HuH-7 (cell line): ENCODE measurements around the gene TWIST2.
A peak's percentile ranks its signal among the peaks of the same experiment; 100 is the strongest.

ENCODE experiments used
- DNase-seq: peaks from one replicate; pipeline ENCODE4 v3.0.0; 2011; ENCODE audit warnings: low spot score

TWIST2 gene

DNA sequence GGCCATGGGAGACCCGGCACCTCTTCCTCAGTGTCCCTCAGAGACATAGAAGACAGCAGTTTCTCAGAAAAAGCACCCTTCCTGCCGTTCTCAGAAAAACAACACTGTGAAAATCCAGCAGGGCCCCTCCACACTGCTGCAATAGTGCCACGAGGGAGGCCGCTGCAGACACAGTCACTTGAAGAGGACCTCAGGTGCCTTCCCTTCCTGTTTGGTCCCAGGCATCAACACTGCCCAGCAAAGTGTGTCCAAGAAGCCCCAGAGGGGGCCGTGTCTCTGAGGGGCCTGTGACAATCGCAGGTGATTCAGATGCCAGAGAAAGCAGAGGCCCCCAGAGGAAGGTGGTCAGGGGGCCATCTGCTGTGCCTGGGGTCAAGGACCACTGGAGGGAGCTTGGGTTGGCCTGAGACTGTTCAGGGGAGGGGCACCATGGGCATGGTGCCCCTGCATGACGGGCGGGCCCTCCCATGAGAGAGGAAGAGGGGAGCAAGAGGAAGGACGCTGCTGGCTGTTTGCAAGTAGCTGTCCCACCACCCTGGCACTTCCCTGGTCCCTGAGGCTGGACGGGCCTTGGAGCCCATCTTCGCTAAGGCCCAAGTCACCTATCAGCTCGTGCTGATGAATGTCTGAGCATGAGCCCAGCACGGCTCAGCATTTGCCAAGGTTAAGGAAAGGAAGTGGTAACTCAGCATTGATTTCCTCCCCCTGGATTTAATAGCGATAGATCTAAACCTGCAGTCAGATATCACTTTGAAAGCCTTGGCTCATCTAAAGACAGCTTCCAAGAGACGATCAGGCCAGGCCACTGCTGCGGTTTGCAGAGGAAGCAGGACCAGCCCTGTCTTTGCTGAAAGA lies 9.1 kb downstream of the TWIST2 start:
- DNase-seq: no peak

- DNase-seq: no peak
Measured at GRCh38 chr2:238857959-238858358, 10.1 kb downstream of the TWIST2 start.

DNA sequence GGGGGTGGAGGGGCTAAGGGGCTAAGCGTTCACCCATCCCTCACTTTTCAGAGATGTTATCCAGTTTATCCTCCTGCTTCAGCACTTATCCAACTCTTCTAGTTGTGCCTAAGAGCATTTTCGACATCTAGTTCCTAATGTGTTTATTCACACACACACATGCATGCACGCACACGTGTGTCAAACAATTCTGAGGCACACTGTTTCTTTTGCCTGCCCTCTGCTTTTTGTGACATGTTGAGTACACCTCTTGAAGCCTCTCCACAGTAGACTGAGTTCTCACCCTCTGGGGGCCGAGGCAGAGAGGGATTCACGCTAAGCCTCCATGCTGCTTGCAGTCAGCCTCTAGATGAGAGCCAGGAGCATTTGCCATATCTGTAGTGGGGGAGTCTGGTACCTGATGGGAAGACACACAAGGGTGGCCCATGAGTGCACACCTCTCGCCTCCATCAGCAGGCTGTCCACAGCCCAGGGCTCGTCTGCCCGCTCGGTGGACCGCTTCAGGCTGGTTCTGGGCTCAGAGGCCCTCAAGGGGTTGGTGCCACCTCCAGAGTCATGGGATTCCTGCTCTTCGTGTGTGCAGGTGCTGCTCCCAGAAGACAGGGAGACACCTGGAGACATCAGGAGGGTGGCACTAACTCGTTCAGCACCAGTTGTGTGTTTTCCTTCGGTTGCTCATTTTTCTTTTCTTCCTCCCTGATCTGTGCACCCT lies 11.9 kb downstream of the TWIST2 start:
- no peak for DNase-seq

DNA sequence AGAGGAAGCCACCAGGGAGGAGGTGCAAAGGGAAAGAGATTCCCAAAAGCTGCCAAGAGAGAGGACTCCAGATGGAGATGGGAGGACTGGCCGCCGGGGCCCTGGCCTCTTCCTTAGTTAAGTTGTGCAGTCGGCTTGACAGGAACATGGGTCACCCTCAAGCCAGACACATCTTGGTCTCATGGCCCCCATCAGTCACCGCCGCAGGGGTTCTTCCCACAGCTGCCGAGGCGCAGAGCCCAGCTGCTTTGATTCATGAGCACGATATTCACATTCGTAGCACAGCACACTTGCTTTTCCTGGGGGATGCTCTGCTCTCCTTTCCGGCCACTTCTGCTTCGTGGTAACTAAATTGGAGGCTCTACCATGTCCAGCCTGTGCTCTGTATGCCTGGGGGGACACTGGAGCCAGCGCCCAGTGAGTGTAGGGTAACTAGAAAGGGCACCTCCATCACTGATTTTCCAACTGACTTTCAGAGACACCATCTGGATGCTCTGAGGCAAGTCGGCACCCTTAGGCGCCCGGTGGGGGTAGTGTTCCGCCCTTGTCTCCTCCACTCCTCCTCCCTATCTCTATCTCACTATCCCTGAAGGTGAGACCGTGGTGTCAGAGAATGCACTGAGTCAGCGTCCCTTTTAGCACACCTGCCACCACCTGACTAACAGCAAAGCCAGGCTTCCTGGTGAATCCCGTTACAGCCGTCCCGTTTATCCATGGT lies 13.3 kb downstream of the TWIST2 start:
- DNase-seq: no peak

- no peak for DNase-seq
Measured at GRCh38 chr2:238861766-238862315, 14.0 kb downstream of the TWIST2 start.

DNA sequence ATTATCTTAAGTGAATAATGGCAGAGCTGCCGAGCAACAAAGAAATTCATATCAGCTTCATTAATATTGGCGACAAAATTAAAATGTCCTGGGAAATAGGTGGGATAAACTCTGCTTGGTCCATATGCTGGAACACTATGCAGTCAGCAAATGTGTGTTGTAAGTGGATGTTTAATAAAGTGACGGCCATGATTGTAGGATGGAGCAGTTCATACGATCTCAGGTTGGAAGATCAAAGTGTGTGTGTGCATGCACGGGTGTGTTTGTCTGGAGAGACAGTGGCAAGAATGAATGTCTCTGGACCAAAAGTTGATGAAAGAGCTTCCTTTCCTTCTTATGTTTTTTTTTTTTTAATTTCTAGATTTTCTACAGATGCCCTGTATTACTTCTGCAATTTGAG lies 14.8 kb downstream of the TWIST2 start:
- no peak for DNase-seq

- DNase-seq: no peak
Measured at GRCh38 chr2:238863231-238863630, 15.3 kb downstream of the TWIST2 start.

GRCh38 chr2:238863749-238864206 lies 15.9 kb downstream of the TWIST2 start:
- no peak for DNase-seq

- peak; percentile 95 for DNase-seq
Measured at GRCh38 chr2:238864207-238865014, 16.5 kb downstream of the TWIST2 start.

DNA sequence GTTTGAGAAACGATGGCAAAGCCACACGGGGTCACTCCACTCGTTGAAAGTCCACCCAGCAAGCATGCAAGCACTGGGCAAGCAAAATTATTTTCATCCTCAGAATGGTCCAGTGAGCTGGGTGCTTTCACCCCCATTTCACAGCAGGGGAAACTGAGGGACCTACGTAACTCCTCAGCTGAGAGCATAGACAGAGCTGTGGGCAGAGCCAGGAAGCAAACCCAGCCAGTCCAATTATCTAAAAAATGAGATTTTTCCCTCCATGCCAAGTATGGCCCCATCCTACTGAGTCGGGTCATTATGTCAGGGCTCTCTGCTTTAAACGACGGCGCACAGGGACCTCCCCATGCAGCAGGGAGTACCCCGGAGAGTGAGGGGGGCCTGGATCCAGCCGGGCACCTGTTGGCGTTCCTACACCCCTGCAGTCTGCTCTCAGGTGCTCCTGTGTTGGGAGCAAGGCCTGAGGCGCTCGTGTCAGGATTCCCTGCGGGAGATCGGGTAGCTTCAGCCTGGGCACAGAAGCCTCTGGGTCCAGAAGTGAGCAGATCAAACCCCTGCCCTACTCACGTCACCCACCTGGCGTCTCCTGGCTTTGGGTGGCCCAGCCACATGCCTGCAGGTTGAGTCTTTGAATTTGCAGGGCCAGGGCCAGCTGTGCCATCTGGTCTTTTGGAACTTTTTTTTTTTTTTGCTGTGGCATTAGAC lies 17.3 kb downstream of the TWIST2 start:
- DNase-seq: no peak

DNA sequence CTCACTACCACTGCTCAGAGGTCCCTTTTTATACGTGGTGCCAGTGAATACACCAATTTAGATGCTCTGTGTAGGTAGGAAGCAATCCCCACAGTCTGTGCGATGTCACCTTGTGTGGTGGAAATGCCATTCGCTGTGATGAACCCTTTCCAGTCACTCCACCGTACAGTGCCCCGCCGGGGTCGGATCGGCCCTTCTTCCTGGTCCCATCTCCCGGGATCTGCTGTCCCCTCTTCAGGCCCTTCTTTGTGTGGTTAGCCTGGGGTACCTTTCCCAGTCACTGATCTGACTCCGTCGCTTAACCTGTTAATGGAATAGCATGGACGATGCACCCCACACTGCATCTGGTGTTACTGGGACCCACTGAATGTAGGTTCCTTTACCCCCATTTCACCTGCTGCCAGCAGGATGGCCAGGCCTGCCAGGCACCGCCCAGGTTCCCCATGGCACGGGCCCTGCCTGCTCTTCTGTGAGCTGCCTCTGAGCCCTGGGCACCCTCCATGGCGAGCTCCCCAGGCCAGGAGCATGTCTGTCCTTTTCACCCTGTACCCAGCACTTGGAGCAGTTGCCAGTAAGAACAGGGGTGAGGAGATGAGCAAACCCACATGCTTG lies 18.0 kb downstream of the TWIST2 start:
- DNase-seq: no peak

GRCh38 chr2:238866656-238867277 lies 18.9 kb downstream of the TWIST2 start:
- DNase-seq: no peak

GRCh38 chr2:238868067-238868524 lies 20.2 kb downstream of the TWIST2 start:
- DNase-seq: no peak

- no peak for DNase-seq
Measured at GRCh38 chr2:238868616-238869292, 20.9 kb downstream of the TWIST2 start.

- DNase-seq: no peak
Measured at GRCh38 chr2:238869293-238870124, 21.6 kb downstream of the TWIST2 start.

GRCh38 chr2:238870261-238870660 lies 22.4 kb downstream of the TWIST2 start:
- no peak for DNase-seq

DNA sequence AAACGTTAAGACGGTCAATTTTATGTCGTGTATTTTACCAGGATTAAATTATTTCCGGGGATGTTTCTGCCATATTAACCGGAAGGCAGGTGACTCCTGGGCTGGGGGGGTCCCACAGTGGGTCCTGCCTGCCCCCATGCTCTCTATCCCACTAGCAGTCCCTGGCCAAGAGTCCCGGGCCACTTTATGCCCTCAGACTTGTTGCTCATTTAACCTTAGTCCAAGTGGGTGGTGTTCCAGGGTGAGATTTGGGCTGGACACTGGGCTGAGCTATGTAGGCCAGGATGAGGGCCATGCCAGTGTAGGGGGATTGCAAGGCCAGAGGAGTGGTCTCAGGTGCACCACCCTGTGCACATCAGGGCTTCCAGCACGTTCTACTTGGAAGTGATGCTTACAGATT lies 24.1 kb downstream of the TWIST2 start:
- DNase-seq: no peak

GRCh38 chr2:238872628-238873380 lies 24.9 kb downstream of the TWIST2 start:
- no peak for DNase-seq
